Esophagus muscularis mucosa (tissue), 4 donors: ENCODE data around the gene DMRTB1. TPM values are rescaled to one million over a fixed set of nuclear protein-coding genes. Genes with fewer than 3 reads are reported as not detected.

Source experiments
- DNase-seq: peaks from one replicate; pipeline ENCODE4 v3.0.0-alpha.2; 2017; ENCODE audit errors: extremely low spot score
- H3K27ac ChIP-seq, 4 donors: fragments of 200-600 bp; sonication (generic); replicated peaks in 1 of 4; 1 replicate in 3 of 4; 2 replicates in 1 of 4; pipeline ENCODE4 v1.5.1; 2016 to 2019; ENCODE audit warnings: mild to moderate bottlenecking in 1 of 4
- H3K27me3 ChIP-seq, 4 donors: fragments of 200-600 bp; sonication (generic); one replicate each; pipeline versions ENCODE4 v1.5.1 to v1.6.0; 2016 to 2019
- H3K36me3 ChIP-seq, 4 donors: fragments of 200-600 bp; sonication (generic); one replicate each; pipeline ENCODE4 v1.5.1; 2016 to 2019
- H3K4me1 ChIP-seq, 4 donors: fragments of 200-600 bp; sonication (generic); one replicate each; pipeline ENCODE4 v1.5.1; 2016 to 2019
- H3K4me3 ChIP-seq, 4 donors: fragments of 200-600 bp; sonication (generic); 1 replicate in 2 of 4; 2 replicates in 2 of 4; pipeline ENCODE4 v1.5.1; 2016 to 2019; ENCODE audit warnings: mild to moderate bottlenecking in 4 of 4, moderate library complexity in 1 of 4
- H3K9me3 ChIP-seq, 4 donors: fragments of 200-600 bp; sonication (generic); 1 replicate in 3 of 4; 2 replicates in 1 of 4; pipeline ENCODE4 v1.5.1; 2016 to 2019
- CTCF ChIP-seq, 3 experiments: fragments of 200-600 bp in 2 of 3; fragments of 450-650 bp in 1 of 3; sonication (generic) in 2 of 3; IDR thresholded peaks; one replicate each; pipeline ENCODE4 v1.5.1; 2017 to 2019; ENCODE audit warnings: antibody characterized with exemption in 3 of 3, mild to moderate bottlenecking in 2 of 3, moderate library complexity in 1 of 3
- EP300 ChIP-seq: sonication (generic); formaldehyde crosslinking; IDR thresholded peaks from one replicate; pipeline ENCODE4 v1.6.1; 2017; ENCODE audit warnings: antibody characterized with exemption
- POLR2A ChIP-seq: fragments of 450-650 bp; IDR thresholded peaks from one replicate; pipeline ENCODE4 v1.6.1; 2017; ENCODE audit warnings: antibody characterized with exemption, moderate library complexity, mild to moderate bottlenecking, low read depth
- POLR2AphosphoS5 ChIP-seq, 2 donors: sonication (generic); formaldehyde crosslinking; IDR thresholded peaks; one replicate each; pipeline ENCODE4 v1.6.1; 2017; ENCODE audit warnings: antibody characterized with exemption in 2 of 2
- WGBS: methylation state at CpG from one replicate; pipeline ENCODE4 v1.1.5; 2018; 5-methylcytosine and 5-hydroxymethylcytosine counted together
- intact Hi-C: fragments of 100-400 bp; cut with DNase I; formaldehyde crosslinking; loops from one replicate; pipeline ENCODE4 v1.15.1; 2023
- total RNA-seq, 4 donors: library from RNA; depleted of rRNA; stranded (reverse); fragments of >200 nt; gene quantifications; one replicate each; pipeline versions ENCODE4 v1.1.0 to v1.2.1, GENCODE V29; 2016

Gene DMRTB1
- total RNA-seq, 4 donors from 2014 or later: not detected

GRCh38 chr1:53461323-53462044 lies 2.3 kb downstream of the DMRTB1 start:
- intact Hi-C loops: no loop called here
- 93% methylated on average over 25 of the region's 25 CpGs for WGBS
- Histone ChIP-seq H3K36me3 (no peaks in the 10 kb centered on the region), H3K4me1 (no peaks in the 10 kb centered on the region), H3K9me3 (no peaks in the 10 kb centered on the region), H3K4me3 (no peak overlapping the region), H3K27me3 (peaks cover 0 to 9% (median 0%) of the 10 kb centered on the region in 4 donors), H3K27ac (no peak overlapping the region)
- TF ChIP-seq CTCF (IDR thresholded peaks at IDR 0.05) (no peak), POLR2AphosphoS5 (IDR thresholded peaks at IDR 0.05) (no peak)
- DNase-seq: no peak

GRCh38 chr1:53462193-53462592 lies 3.0 kb downstream of the DMRTB1 start:
- H3K4me1 ChIP-seq: no peaks in the 10 kb centered on the region
- H3K27me3 ChIP-seq: peaks cover 0 to 2% (median 0%) of the 10 kb centered on the region in 4 donors
- H3K36me3 ChIP-seq: no peaks in the 10 kb centered on the region
- intact Hi-C loops: no loop called here
- no peak overlapping the region for H3K27ac ChIP-seq
- no peak for DNase-seq
- H3K4me3 ChIP-seq: no peak overlapping the region
- no peaks in the 10 kb centered on the region for H3K9me3 ChIP-seq
- 92% methylated on average over 6 of the region's 6 CpGs for WGBS
- TF ChIP-seq POLR2A (no peak), POLR2AphosphoS5 (IDR thresholded peaks at IDR 0.05) (no peak), EP300 (no peak), CTCF (IDR thresholded peaks at IDR 0.05) (no peak)

- H3K4me3 ChIP-seq: no peak overlapping the region
- no peaks in the 10 kb centered on the region for H3K9me3 ChIP-seq
- no peak overlapping the region for H3K27ac ChIP-seq
- no peaks in the 10 kb centered on the region for H3K36me3 ChIP-seq
- 90% methylated on average over 5 of the region's 11 CpGs for WGBS
- no peaks in the 10 kb centered on the region for H3K27me3 ChIP-seq
- no peak for DNase-seq
- no peak for TF ChIP-seq POLR2A
- no peak for TF ChIP-seq EP300
- no peak for TF ChIP-seq CTCF (IDR thresholded peaks at IDR 0.05)
- no peak for TF ChIP-seq POLR2AphosphoS5 (IDR thresholded peaks at IDR 0.05)
- no peaks in the 10 kb centered on the region for H3K4me1 ChIP-seq
- intact Hi-C loops: no loop called here
Observed at GRCh38 chr1:53462769-53463501, 3.7 kb downstream of the DMRTB1 start.

- Histone ChIP-seq H3K4me1 (no peaks in the 10 kb centered on the region), H3K36me3 (no peaks in the 10 kb centered on the region), H3K27ac (no peak overlapping the region), H3K9me3 (no peaks in the 10 kb centered on the region), H3K27me3 (no peaks in the 10 kb centered on the region), H3K4me3 (no peak overlapping the region)
- 94% methylated on average over 21 of the region's 24 CpGs for WGBS
- no peak for DNase-seq
- TF ChIP-seq EP300 (no peak), CTCF (IDR thresholded peaks at IDR 0.05) (no peak), POLR2A (no peak), POLR2AphosphoS5 (IDR thresholded peaks at IDR 0.05) (no peak)
- intact Hi-C loops: no loop called here
Observed at GRCh38 chr1:53463961-53464899, 5.0 kb downstream of the DMRTB1 start.
